Psoas muscle (tissue), 8 donors: ENCODE measurements around the gene MORF4L1. TPM values are rescaled to one million over a fixed set of nuclear protein-coding genes. Genes with fewer than 3 reads are reported as not detected.
"Not testable (repeated sequence)": the region's sequence is repeated elsewhere in the genome, so short reads cannot be mapped to it uniquely, and the experiment has no call there.

Source experiments
- ATAC-seq, 4 donors: fragments of 200-7000 bp; cut with Tn5 transposase; one replicate each; pipeline ENCODE4 v1.9.1; 2020; ENCODE audit warnings: moderate library complexity in 3 of 4, mild to moderate bottlenecking in 2 of 4
- DNase-seq, 2 donors: peaks; one replicate each; pipeline ENCODE4 v3.0.0-alpha.2; 2020
- H3K27ac ChIP-seq: fragments of 200-600 bp; one replicate; pipeline ENCODE4 v1.8.0; 2022
- H3K27me3 ChIP-seq, 3 donors: fragments of 200-600 bp in 1 of 3; one replicate each; pipeline versions ENCODE4 v1.6.1 to v1.8.0; 2013 to 2022; ENCODE audit warnings: low read length in 2 of 3, mild to moderate bottlenecking in 2 of 3, moderate library complexity in 1 of 3; ENCODE audit not compliant: insufficient read depth in 3 of 3
- H3K36me3 ChIP-seq, 2 donors: fragments of 200-600 bp in 1 of 2; one replicate each; pipeline versions ENCODE4 v1.6.1 to v1.8.0; 2013 to 2022; ENCODE audit warnings: low read depth in 1 of 2, mild to moderate bottlenecking in 1 of 2, moderate library complexity in 1 of 2; ENCODE audit not compliant: insufficient read depth in 1 of 2
- H3K4me1 ChIP-seq: fragments of 200-600 bp; one replicate; pipeline ENCODE4 v1.8.0; 2022
- H3K4me3 ChIP-seq: fragments of 200-600 bp; one replicate; pipeline ENCODE4 v1.8.0; 2022; ENCODE audit warnings: mild to moderate bottlenecking
- H3K9me3 ChIP-seq: fragments of 200-600 bp; one replicate; pipeline ENCODE4 v1.8.0; 2022
- WGBS, 3 donors: extraction: QIAGEN DNeasy Blood & Tissue Kit; methylation state at CpG; one replicate each; pipeline versions ENCODE4 v1.1.6 to v1.1.7; 2013; 5-methylcytosine and 5-hydroxymethylcytosine counted together
- intact Hi-C, 2 donors: fragments of 100-400 bp; cut with DNase I; formaldehyde crosslinking; loops; one replicate each; pipeline versions ENCODE4 v1.11.0 to v1.14.2; 2022
- polyA plus RNA-seq, 3 donors: library from polyadenylated mRNA; stranded (reverse); fragments of 200-250 nt; gene quantifications; one replicate each; pipeline ENCODE4 v1.2.3, GENCODE V29; 2013
- total RNA-seq, 4 donors: library from RNA; stranded (reverse); fragmentation: NEBNext Ultra II Directional in 2 of 4; extraction: Animal tissue kit (Norgen Biotek cat#: 25700) in 2 of 4; gene quantifications; one replicate each; pipeline versions ENCODE4 v1.2.1 to v1.2.4, GENCODE V29; 2021 to 2023
- TF ChIP-seq, protein P1 (sequence below): fragments of 200-600 bp; IDR thresholded peaks from one replicate; pipeline ENCODE4 v1.8.0; 2022; ENCODE audit warnings: antibody characterized with exemption
- donor health status: healthy with polysubstance abuse.
- donor health status: DM: no; HTN: no; CAD: no; lungs with moderate emphysema.
- donor health status: Bipolar disorder and iron deficiency.
- donor health status: healthy.
- donor health status: DM: yes; HTN: yes; CAD: no.
- donor health status: DM: no; HTN: no; CAD: no.
- donor health status: DM: no; HTN: no; CAD: no.
- donor health status: DM: yes; HTN: yes; CAD: no.

The MORF4L1 gene
- total and polyA plus RNA-seq, 7 donors, result 262 to 679 (median 327) TPM

DNA sequence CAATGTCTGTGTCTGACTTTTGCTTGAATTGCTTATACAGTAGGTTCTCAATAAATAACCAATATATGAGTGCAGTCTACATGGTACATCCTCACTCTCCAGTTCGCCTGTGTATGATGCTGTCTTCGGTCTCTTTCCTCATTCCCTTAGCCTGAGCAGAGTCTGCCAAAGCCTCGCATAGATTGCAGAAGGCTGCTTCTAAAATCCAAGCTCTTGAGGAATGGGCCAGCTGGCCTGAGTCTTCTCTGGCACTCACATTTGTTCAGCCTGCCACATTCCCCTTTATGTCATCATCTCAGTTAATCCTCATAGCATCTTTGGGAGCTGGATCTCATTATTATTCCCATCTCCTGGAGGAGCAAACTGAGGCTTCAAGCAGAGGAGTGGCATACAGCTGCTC lies 34.2 kb upstream of the MORF4L1 start:
- TF ChIP-seq, protein P1, sequence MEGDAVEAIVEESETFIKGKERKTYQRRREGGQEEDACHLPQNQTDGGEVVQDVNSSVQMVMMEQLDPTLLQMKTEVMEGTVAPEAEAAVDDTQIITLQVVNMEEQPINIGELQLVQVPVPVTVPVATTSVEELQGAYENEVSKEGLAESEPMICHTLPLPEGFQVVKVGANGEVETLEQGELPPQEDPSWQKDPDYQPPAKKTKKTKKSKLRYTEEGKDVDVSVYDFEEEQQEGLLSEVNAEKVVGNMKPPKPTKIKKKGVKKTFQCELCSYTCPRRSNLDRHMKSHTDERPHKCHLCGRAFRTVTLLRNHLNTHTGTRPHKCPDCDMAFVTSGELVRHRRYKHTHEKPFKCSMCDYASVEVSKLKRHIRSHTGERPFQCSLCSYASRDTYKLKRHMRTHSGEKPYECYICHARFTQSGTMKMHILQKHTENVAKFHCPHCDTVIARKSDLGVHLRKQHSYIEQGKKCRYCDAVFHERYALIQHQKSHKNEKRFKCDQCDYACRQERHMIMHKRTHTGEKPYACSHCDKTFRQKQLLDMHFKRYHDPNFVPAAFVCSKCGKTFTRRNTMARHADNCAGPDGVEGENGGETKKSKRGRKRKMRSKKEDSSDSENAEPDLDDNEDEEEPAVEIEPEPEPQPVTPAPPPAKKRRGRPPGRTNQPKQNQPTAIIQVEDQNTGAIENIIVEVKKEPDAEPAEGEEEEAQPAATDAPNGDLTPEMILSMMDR, result no peak
- H3K4me1 ChIP-seq, result no peaks in the 10 kb centered on the region
- intact Hi-C loops, result no loop called here
- WGBS, 3 donors, result 26 to 45% (median 27%) methylated on average over 3 of the region's 3 CpGs
- no peak overlapping the region for H3K4me3 ChIP-seq
- ATAC-seq (peak in 3 of 4 donors; percentile 36 to 61 (median 43)), DNase-seq (peak in 1 of 2 donors; percentile 37)
- peaks cover 0 to 3% (median 0%) of the 10 kb centered on the region in 3 donors for H3K27me3 ChIP-seq
- H3K27ac ChIP-seq, result no peak overlapping the region
- no peaks in the 10 kb centered on the region for H3K36me3 ChIP-seq
- no peaks in the 10 kb centered on the region for H3K9me3 ChIP-seq

GRCh38 chr15:78839151-78839550 lies 33.5 kb upstream of the MORF4L1 start:
- WGBS, 3 donors, result 88 to 94% (median 91%) methylated on average over 6 of the region's 6 CpGs
- H3K9me3 ChIP-seq, H3K27ac ChIP-seq, intact Hi-C loops, H3K4me1 ChIP-seq, H3K4me3 ChIP-seq, H3K27me3 ChIP-seq, ATAC-seq, H3K36me3 ChIP-seq, DNase-seq: not testable (repeated sequence)

- peak in 1 of 2 donors; percentile 37 for DNase-seq
- WGBS, 3 donors, result 68 to 80% (median 78%) methylated on average over 7 of the region's 7 CpGs
- H3K27ac ChIP-seq, result no peak overlapping the region
These were observed 31.9 kb upstream of the MORF4L1 start for GRCh38 chr15:78840661-78841375.

DNA sequence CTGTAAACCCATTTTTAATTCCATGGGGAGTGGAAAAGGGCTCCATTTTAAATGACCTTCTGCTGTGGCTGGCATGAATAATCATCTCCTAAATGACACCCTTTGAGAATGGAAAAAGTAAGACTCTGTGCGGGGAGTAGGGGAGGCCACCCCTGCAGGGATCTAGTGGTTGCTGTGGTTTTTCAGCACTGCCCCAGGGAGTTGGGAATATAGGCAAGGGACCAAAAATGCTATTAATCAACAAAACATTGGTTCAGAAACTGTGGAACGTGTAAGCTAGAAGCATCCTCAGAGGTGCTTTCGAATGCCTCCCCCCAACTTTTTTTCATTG lies 31.3 kb upstream of the MORF4L1 start:
- 57 to 87% (median 58%) methylated on average over 3 of the region's 3 CpGs for WGBS, 3 donors
- DNase-seq, result no peak
- no peak overlapping the region for H3K4me3 ChIP-seq
- H3K36me3 ChIP-seq, result no peaks in the 10 kb centered on the region
- no peak for ATAC-seq
- no peak overlapping the region for H3K27ac ChIP-seq
- no peaks in the 10 kb centered on the region for H3K27me3 ChIP-seq
- TF ChIP-seq, protein P1, result no peak
- H3K9me3 ChIP-seq, result no peaks in the 10 kb centered on the region
- intact Hi-C loops, result no loop called here
- H3K4me1 ChIP-seq, result no peaks in the 10 kb centered on the region

More at GRCh38 chr15:78840661-78841375, 31.9 kb upstream of the MORF4L1 start:
- Histone ChIP-seq H3K4me3 (no peak overlapping the region), H3K36me3 (no peaks in the 10 kb centered on the region), H3K9me3 (no peaks in the 10 kb centered on the region), H3K4me1 (no peaks in the 10 kb centered on the region), H3K27me3 (peaks cover 0 to 3% (median 0%) of the 10 kb centered on the region in 3 donors)
- TF ChIP-seq, protein P1, result no peak
- intact Hi-C loops, result no loop called here
- no peak for ATAC-seq

DNA sequence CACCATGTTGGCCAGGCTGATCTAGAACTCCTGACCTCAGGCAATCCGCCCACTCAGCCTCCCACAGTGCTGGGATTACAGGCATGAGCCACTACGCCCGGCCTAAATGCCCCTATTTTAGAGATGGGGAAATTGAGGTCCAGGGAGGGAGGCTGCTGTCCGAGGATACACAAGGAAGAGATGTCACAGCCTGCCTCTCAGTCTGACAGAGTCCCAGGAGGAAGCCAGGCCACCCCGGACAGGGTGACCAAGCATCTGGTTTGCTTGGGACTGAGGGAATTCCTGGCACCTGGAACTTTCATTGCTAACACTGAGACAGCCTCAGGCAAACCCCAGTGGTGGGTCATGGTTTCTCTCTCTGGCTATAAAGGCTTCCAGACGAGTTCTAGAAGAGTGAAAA lies 30.8 kb upstream of the MORF4L1 start:
- H3K4me1 ChIP-seq, result no peaks in the 10 kb centered on the region
- intact Hi-C loops, result loop anchor here in 1 of 2 donors (2.0 kb wide), 1 partner anchor 15 kb away; no protein-coding TSS in a partner anchor
- WGBS, 3 donors, result 82 to 87% (median 84%) methylated on average over 6 of the region's 6 CpGs
- DNase-seq (no peak), ATAC-seq (no peak)
- H3K27me3 ChIP-seq, result no peaks in the 10 kb centered on the region
- H3K4me3 ChIP-seq, result no peak overlapping the region
- H3K9me3 ChIP-seq, result no peaks in the 10 kb centered on the region
- no peaks in the 10 kb centered on the region for H3K36me3 ChIP-seq
- H3K27ac ChIP-seq, result no peak overlapping the region
- TF ChIP-seq, protein P1, result no peak
